Mammary epithelial cell (primary cell): ENCODE results near the gene MIF.
A peak's percentile ranks its signal among the peaks of the same experiment; 100 is the strongest.

Experiments
- EZH2 ChIP-seq: IDR thresholded peaks from 2 replicates; pipeline ENCODE4 v1.6.1; 2012; ENCODE audit warnings: low read length, inconsistent platforms, borderline replicate concordance
- TF ChIP-seq, protein P1 (sequence below), 2 donors: IDR thresholded peaks in 1 of 2; conservative IDR thresholded peaks in 1 of 2; 2 replicates each; pipeline ENCODE4 v1.5.1; 2011 to 2012; ENCODE audit warnings: inconsistent platforms in 2 of 2, low read length in 2 of 2, mild to moderate bottlenecking in 2 of 2, control low read depth in 1 of 2, low read depth in 1 of 2; ENCODE audit not compliant: insufficient read depth in 1 of 2; ENCODE audit errors: extremely low read depth in 1 of 2

DNA sequence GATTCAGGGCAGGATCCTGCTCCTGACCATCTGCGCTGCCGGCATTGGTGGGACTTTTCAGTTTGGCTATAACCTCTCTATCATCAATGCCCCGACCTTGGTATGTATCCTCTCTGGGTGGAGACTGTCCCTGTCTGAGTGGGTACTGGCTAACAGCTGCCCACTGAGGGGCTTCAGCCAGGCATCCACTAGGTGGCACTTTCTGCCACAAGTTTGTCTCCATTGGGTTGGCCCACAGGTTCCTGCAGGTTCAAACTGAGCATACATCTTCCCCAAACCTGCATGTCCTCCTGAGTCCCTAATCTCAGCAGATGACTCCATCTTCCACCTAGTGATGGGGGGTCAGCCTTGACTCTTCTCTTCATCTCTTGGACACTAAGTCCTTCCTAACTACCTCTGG lies 32.1 kb upstream of the MIF start:
- TF ChIP-seq, protein P1, sequence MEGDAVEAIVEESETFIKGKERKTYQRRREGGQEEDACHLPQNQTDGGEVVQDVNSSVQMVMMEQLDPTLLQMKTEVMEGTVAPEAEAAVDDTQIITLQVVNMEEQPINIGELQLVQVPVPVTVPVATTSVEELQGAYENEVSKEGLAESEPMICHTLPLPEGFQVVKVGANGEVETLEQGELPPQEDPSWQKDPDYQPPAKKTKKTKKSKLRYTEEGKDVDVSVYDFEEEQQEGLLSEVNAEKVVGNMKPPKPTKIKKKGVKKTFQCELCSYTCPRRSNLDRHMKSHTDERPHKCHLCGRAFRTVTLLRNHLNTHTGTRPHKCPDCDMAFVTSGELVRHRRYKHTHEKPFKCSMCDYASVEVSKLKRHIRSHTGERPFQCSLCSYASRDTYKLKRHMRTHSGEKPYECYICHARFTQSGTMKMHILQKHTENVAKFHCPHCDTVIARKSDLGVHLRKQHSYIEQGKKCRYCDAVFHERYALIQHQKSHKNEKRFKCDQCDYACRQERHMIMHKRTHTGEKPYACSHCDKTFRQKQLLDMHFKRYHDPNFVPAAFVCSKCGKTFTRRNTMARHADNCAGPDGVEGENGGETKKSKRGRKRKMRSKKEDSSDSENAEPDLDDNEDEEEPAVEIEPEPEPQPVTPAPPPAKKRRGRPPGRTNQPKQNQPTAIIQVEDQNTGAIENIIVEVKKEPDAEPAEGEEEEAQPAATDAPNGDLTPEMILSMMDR (conservative IDR thresholded peaks at IDR 0.05 in 1 of 2, IDR thresholded peaks at IDR 0.05 in 1 of 2; ENCODE audit: extremely low read depth in 1 of 2, insufficient read depth in 1 of 2, low read depth in 1 of 2, low read length in 2 of 2) = peak; percentile 56 to 66
- TF ChIP-seq EZH2 = no peak
